MM.1S (cell line): ENCODE data around the gene LRCH4.

ENCODE experiments used
- EZH2 ChIP-seq: fragments of 300-600 bp; sonication (generic); optimal IDR thresholded peaks from 2 replicates; pipeline ENCODE3; 2017; ENCODE audit warnings: low read depth, mild to moderate bottlenecking, antibody characterized with exemption, low read length, mixed read lengths
- EZH2phosphoT487 ChIP-seq: fragments of 300-600 bp; sonication (generic); IDR thresholded peaks from 2 replicates; pipeline ENCODE4 v1.6.1; 2018; ENCODE audit warnings: antibody characterized with exemption, low read length
- TF ChIP-seq, protein P1 (sequence below): fragments of 300-600 bp; sonication (generic); IDR thresholded peaks from 2 replicates; pipeline ENCODE4 v1.5.1; 2016; ENCODE audit warnings: antibody characterized with exemption, low read length, mixed read lengths

DNA sequence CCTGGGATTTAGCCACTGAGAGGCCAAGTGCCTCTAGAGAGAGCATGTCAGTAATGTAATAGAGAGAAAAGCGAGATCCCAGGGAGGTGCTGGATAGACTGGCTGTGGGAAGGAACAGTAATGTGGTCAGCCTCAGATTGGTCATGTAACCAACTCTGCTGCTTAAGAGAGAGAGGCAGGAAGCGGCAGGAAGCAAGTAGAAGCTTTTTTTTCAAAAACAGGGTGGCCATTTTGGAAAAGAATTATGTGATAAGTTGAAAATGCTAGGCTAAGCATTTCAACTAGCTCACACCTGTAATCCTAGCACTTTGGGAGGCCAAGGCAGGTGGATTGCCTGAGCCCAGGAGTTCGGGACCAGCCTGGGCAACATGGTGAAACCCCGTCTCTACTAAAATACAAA lies 12.5 kb upstream of the LRCH4 start:
- TF ChIP-seq, protein P1, sequence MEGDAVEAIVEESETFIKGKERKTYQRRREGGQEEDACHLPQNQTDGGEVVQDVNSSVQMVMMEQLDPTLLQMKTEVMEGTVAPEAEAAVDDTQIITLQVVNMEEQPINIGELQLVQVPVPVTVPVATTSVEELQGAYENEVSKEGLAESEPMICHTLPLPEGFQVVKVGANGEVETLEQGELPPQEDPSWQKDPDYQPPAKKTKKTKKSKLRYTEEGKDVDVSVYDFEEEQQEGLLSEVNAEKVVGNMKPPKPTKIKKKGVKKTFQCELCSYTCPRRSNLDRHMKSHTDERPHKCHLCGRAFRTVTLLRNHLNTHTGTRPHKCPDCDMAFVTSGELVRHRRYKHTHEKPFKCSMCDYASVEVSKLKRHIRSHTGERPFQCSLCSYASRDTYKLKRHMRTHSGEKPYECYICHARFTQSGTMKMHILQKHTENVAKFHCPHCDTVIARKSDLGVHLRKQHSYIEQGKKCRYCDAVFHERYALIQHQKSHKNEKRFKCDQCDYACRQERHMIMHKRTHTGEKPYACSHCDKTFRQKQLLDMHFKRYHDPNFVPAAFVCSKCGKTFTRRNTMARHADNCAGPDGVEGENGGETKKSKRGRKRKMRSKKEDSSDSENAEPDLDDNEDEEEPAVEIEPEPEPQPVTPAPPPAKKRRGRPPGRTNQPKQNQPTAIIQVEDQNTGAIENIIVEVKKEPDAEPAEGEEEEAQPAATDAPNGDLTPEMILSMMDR, result no peak
- TF ChIP-seq EZH2phosphoT487 (no peak), EZH2 (no peak)
